HL-60 (cell line): Measurements from ENCODE around the gene RAB9B.
"Not testable (repeated sequence)": the region's sequence is repeated elsewhere in the genome, so short reads cannot be mapped to it uniquely, and the experiment has no call there.

Experiments used
- CTCF ChIP-seq: IDR thresholded peaks from one replicate; pipeline ENCODE4 v1.5.1; 2011; ENCODE audit warnings: low read length, control low read depth, inconsistent platforms; ENCODE audit not compliant: insufficient read depth
- POLR2AphosphoS5 ChIP-seq: IDR thresholded peaks from 2 replicates; pipeline ENCODE4 v1.6.1; 2012; ENCODE audit warnings: low read depth
- TF ChIP-seq, protein P1 (sequence below): IDR thresholded peaks from 2 replicates; pipeline ENCODE4 v1.6.1; 2012; ENCODE audit warnings: low read depth; ENCODE audit not compliant: insufficient replicate concordance

- TF ChIP-seq POLR2AphosphoS5, CTCF: not testable (repeated sequence)
- TF ChIP-seq, protein P1, sequence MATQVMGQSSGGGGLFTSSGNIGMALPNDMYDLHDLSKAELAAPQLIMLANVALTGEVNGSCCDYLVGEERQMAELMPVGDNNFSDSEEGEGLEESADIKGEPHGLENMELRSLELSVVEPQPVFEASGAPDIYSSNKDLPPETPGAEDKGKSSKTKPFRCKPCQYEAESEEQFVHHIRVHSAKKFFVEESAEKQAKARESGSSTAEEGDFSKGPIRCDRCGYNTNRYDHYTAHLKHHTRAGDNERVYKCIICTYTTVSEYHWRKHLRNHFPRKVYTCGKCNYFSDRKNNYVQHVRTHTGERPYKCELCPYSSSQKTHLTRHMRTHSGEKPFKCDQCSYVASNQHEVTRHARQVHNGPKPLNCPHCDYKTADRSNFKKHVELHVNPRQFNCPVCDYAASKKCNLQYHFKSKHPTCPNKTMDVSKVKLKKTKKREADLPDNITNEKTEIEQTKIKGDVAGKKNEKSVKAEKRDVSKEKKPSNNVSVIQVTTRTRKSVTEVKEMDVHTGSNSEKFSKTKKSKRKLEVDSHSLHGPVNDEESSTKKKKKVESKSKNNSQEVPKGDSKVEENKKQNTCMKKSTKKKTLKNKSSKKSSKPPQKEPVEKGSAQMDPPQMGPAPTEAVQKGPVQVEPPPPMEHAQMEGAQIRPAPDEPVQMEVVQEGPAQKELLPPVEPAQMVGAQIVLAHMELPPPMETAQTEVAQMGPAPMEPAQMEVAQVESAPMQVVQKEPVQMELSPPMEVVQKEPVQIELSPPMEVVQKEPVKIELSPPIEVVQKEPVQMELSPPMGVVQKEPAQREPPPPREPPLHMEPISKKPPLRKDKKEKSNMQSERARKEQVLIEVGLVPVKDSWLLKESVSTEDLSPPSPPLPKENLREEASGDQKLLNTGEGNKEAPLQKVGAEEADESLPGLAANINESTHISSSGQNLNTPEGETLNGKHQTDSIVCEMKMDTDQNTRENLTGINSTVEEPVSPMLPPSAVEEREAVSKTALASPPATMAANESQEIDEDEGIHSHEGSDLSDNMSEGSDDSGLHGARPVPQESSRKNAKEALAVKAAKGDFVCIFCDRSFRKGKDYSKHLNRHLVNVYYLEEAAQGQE, result not testable (repeated sequence)
Observed at GRCh38 chrX:103820802-103821201, 11.3 kb downstream of the RAB9B start.
